GM18951 (cell line): Measurements from ENCODE around the gene SLC6A7.

Source experiments
- POLR2A ChIP-seq: IDR thresholded peaks from 4 replicates; pipeline ENCODE4 v1.6.1; 2011; ENCODE audit warnings: mild to moderate bottlenecking; ENCODE audit not compliant: insufficient read length, insufficient read depth; ENCODE audit errors: extremely low read depth
- in situ Hi-C: fragments of 300-500 bp; cut with MboI; formaldehyde crosslinking; loops from one replicate; pipeline ENCODE4 v1.12.0; 2022; ENCODE audit warnings: low sequenced_read_pairs, mixed read lengths, inconsistent platforms; ENCODE audit not compliant: unreplicated experiment

The SLC6A7 gene

DNA sequence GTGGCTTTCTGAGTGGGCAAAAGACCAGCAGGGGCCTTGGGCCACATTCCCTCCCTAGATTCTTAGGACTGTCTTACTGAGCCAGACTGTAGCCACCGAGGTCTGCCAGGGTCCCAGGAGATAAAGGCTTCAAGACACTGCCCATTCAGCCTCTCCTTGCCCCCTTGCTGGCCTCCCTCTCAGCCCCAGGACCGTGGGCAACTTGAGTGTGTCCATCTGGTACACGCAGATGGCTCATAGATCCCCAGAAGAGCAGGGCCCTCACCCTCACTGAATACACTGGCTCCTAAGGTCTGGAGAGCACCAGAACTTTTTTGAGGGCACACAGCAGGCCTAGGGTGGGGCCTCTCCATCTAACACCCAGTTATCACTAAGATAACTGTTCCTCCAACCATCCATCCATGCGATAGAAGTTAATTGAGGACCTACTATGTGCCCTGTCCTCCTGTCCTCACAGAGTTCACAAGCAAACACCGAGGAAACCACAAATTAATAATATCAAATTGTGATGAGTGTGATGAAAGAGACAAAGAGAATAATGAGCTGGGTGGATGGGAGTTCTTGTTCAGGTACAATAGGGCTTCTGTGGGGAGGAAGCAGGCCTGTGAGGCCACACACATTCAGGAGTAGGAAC is 29.3 kb upstream of the SLC6A7 start:
- no peak for TF ChIP-seq POLR2A
- in situ Hi-C loops: no loop called here

DNA sequence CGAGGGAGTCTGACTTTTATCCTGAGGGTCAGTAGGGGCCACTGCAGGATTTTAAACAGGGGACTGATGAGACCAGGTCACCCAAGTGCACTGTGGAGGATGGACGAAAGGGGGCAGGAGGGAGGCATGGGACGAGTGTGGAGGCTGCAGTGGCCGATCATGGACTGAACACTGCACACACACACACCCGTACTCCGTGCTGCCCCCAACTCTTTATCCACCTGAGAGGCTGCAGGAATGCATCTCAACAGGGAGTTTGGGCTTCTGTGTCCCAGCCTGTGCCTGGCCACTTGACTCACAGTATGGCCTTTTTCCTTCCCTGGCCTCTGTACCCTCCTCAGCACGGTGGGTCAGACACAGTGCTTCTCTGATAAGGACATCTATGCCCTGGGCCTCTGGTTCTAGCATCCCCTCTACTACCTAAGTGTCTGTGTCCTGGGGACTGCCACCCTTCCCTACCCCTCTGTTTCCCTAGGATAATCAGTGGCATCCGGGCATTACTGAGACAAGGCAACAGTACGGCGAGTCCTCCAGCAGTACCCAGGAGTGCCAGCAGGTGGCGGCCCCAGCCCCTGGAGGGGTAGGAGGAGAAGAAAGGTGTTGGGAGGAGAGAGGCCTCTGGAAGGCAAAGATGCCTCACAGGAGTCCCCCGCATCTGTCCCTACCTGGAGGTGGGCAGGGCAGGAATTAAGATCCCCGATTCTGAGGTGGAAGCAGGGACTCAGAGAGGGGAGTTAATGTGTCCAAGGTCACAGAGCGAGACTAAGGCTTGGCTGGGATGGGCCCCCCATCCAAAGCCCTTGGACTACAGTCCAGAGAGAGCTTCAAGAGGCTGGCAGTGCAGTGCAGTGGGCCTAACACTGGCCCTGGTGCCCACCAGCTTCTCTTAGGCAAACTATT is 28.4 kb upstream of the SLC6A7 start:
- in situ Hi-C loops: no loop called here
- no peak for TF ChIP-seq POLR2A

DNA sequence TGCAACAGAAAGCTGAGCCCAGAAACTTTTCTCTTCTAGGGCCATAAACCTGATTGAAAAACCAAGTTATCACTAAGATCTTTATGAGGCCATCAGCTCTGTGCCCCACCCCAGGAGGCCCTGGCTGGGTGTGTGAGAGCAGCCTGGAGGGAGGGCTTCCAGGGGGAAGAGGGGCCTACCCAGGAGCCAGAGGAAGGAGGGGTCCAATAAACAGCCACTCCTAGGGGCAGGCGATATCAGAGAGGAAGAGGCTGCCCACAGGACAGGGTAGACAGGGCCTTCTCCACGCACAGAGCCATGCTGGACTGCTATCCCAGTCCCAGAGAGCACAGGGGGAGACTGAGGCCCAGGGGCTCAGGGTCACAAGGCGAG is 27.7 kb upstream of the SLC6A7 start:
- no peak for TF ChIP-seq POLR2A
- in situ Hi-C loops: no loop called here

DNA sequence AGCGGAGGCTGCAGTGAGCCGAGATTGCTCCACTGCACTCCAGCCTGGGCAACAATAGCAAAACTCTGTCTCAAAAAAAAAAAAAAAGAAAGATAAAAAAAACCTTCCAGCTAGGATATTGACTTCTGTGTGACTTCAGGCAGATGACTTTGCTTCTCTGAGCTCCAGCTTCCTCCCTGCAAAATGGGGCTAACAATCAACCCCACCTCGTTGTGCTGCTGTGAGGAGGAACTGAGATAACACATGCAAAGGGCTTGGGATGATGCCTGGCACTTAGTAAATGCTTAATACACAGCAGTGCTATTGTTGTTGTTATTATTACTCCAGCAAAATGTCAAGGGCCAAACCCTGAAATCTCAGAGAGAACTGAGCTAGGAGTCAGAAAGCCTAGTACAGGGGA is 26.8 kb upstream of the SLC6A7 start:
- in situ Hi-C loops: no loop called here
- TF ChIP-seq POLR2A: no peak

DNA sequence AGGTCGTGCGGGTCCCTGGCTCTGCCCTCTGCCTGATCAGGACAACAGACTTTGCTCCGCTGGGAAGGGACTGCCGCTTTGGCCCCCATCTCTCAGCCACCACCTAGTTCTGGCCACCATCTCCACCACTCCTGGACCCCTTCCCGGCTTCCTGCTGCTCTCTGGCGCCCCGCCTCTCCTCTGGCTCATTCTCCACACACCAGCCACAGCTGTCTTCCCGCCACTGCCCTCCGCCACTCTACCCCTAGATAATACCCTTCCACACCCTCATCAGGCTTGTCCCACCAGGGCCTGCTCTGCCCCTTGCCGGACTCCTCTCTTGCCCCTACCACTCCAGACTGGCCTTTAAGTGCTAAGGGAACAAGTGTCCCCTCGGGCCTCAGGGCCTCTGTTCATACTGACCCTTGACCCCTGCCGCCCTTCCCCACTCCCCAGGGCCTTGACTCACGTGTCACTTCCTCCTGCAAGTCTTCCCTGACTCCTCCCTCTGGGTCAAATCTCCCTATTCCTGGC is 26.3 kb upstream of the SLC6A7 start:
- no peak for TF ChIP-seq POLR2A
- in situ Hi-C loops: no loop called here

DNA sequence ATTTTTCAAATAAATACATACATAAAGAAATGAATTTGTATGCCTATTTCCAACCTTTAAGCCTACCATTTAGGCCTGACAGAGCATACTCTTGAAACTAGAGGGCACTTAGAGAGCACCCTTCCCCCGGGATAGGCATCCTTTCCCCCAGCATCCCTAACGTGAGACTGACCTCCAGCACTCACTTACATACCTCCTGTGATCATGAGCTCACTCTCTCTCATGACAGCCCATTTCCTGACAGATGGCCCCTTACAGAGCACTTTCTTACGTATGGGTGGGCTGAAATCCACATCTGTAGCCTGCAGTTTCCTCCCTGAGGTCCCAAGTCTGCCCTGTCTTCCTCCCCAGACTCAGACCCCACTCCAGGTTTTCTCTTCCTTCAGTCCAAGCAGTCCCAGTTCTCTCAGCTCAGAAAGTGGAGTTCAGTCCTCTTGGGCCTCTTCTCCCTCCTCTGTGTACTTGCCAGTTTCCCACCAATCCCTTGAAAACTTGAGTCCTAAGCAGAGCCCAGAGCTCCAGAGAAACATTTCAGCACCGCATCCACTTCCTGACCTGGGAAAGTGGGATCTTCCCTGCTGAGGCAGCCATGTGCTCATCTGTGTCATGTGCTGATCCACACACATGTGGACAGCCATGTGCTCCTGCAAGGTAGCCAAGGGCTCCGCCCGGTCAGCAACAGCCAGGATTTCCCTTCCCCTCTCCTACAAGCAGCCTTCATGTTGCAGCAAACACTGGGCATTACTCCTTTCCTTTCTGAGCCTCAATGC is 25.5 kb upstream of the SLC6A7 start:
- TF ChIP-seq POLR2A: no peak
- in situ Hi-C loops: no loop called here

DNA sequence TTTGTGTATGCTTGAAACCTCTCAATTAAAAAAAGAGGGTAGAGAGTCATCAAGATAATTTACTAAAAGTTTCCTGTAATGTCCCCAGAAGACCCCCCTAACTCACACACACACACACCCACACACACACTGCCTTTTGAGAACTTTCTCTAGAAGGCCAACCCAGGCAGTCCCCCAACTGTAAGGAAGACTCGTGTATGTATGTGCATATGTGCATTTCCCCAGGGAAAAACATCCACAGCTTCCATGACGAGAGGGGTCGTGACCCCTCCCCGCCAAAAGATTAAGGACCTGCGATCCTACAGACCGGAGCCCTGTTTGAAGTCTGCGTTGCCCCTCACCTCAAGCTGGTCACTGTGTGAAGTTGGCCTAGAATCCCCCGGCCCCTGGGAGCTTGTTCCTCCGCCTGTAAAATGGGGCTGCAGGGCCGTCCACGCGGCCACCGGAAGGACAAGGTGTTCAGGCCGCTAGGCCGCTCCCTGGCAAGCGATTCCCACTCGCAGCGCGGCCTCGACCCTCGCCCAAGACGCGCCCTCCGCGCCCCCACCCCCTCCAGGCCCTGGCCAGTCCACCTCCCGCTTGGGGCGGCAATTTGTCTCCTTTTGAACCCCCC is 23.7 kb upstream of the SLC6A7 start:
- in situ Hi-C loops: no loop called here

DNA sequence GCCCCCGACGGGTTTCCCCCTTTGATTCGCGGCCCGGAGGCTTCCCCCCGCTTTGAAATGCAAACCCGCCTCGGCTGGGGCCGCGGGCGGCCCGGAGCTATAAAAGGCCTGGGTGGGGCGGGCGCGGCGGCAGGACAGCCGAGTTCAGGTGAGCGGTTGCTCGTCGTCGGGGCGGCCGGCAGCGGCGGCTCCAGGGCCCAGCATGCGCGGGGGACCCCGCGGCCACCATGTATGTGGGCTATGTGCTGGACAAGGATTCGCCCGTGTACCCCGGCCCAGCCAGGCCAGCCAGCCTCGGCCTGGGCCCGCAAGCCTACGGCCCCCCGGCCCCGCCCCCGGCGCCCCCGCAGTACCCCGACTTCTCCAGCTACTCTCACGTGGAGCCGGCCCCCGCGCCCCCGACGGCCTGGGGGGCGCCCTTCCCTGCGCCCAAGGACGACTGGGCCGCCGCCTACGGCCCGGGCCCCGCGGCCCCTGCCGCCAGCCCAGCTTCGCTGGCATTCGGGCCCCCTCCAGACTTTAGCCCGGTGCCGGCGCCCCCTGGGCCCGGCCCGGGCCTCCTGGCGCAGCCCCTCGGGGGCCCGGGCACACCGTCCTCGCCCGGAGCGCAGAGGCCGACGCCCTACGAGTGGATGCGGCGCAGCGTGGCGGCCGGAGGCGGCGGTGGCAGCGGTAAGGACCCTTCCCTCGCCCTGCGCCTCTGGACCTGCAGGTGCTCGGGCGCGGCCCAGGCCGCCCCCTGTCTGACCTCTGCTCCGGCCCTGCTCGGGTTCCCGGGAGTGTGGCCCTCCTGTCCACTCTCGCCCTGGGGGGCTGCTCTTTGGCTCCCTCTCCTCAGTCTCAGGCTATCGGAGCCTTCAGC is 23.0 kb upstream of the SLC6A7 start, which contains the start of gene CDX1:
Gene CDX1 (plus strand): TSS at position 129 of the 862 bp plus-strand sequence. CDS start 99 bp downstream, at position 228.
- no peak for TF ChIP-seq POLR2A
- in situ Hi-C loops: no loop called here

More for the DNA sequence above, 23.7 kb upstream of the SLC6A7 start:
- no peak for TF ChIP-seq POLR2A

DNA sequence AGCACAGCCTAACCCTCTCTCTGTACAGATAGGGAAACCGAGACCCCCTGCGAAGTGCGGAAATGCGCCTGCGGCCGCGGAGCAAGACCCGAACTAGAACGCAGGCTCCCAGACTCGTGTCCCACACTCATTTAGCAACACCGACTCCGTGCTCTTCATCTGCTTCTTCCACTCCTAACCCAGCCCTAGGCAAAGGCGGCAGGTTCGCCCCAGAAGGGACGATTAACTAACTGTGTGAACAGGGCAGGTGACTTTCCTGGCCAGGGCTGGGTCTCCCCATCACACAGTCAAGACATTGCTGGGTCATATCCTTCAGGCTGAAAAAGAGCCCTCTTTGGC is 22.4 kb upstream of the SLC6A7 start:
- in situ Hi-C loops: no loop called here

DNA sequence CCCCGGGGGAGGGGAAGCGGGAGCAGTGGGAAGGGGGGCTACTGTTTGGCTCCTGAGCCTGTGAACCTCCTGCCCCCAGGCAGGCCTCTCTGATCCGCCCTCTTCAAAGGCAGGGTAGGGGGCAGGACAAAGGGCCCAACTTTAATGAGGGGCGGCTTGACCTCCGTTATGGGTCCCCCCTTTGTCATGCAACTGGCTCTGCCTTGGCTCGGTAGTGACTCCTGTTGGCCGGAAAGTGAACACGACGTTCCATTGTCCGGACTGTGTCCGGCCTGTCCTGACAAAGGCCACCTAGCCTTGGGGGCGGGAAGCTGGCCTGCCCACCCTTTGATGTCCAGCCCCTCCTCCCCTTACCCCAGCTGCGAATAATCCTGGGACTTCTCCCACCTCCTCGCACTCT is 22.0 kb upstream of the SLC6A7 start:
- in situ Hi-C loops: no loop called here
- TF ChIP-seq POLR2A: no peak

More for the DNA sequence above, 22.4 kb upstream of the SLC6A7 start:
- TF ChIP-seq POLR2A: no peak

DNA sequence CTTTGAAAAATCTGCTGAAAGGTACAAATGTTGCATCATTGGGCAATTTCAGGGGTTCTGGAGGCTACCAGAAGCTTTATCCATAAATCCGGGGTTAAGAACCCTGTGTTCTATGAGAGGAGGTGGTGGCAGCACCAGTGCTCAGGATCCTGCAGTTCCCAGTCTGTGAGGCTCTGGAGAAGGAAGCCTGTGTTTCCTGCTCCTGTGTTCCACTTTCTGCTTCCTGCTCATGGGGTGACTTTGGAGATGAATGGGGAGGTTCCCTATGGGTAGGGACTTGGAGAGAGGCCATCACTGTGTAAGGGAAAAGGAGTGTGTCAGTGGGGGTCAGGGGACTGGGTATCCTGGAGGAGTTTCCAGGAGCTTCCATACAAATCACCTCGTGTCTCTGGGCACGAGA is 21.0 kb upstream of the SLC6A7 start:
- in situ Hi-C loops: no loop called here
- no peak for TF ChIP-seq POLR2A

DNA sequence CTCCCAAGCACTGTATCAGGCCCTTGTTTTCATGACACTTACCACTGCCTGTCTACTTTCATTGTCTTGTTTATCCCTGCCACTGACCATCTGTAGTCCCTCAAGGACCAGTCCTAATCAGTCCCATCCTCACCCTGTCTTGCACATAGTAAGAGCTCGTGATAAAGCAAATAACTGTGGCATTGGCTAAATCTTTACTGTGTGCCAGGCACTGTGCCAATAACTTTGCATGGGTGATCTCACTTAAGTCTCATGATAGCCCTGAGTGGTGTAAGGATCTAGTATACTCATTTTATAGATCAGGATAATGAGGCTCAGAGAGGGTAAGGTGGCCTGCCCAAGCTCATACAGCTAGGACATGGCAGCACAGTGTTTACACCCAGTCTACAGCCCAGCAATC is 17.7 kb upstream of the SLC6A7 start:
- in situ Hi-C loops: no loop called here

More for the DNA sequence above, 17.7 kb upstream of the SLC6A7 start:
- no peak for TF ChIP-seq POLR2A
